ENCODE results near the gene IGF2BP1.
"Not testable (repeated sequence)": the region's sequence is repeated elsewhere in the genome, so short reads cannot be mapped to it uniquely, and the experiment has no call there.

IGF2BP1 gene

DNA sequence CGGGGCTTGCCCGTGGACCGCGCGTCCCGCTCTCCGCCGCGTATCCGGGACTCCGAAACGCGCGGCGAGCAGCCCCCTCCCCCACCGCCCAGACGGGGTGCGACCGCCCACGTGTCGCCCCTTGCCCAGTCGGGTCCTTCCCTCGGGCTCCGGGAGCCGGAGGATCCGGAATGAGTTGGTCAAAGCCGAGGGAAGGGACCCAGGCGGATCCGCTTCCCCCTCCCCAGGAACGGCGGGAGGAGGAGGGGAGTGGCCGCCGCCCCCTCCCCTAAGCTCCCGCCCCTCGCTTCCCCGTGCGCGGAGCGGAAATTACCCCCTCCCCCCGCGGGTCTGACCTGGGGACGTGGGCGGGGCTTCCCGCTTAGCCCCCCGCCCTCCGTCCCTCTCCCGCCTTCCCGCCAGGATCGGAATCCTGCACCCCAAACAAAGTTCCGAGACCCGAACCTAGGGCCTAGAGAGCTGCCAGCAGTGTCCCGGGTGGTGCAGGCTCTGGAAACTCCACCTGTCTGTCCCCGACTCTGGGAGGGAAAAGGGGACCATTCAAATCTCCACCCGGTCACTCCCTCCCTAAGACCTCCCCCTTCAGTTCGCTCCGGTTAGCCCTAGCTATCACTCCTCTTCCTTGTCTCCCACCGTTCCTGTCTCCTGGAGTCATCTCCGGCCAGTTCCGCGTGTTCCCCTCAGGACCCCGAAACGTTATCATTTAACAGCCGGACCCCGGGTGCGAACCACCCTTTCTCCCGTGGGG is 1.0 kb upstream of the IGF2BP1 start:
- no peak for DNase-seq (ENCODE audit: low read depth in 3 of 3)

DNA sequence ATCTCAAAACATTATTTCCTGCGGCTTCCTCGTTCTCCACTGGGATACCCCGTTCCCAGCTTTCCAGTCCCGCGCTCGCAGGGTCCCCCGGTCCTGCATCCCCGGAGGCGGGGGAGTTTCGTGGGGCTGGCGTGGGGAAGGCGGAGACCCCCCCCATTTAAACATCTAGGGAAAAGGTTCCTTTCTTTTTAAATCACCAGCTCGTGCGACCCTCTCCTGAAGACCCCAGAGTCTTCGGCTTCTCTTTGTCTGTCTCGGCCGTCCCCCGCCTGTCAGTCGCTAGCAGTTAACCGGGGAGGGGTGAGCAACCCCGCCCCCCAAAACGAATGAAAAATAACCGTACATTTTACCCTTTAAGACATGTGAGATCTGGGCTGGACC is 473 bp upstream of the IGF2BP1 start:
- no peak for DNase-seq (ENCODE audit: low read depth in 3 of 3)

- DNase-seq (ENCODE audit: low read depth in 3 of 3): no peak
Observed at GRCh38 chr17:48997827-48998586, 822 bp downstream of the IGF2BP1 start.

- no peak for DNase-seq (ENCODE audit: low read depth in 3 of 3)
Observed at GRCh38 chr17:48998587-48999440, 1.6 kb downstream of the IGF2BP1 start.

- no peak for DNase-seq (ENCODE audit: low read depth in 3 of 3)
Observed at GRCh38 chr17:49000943-49001342, 3.8 kb downstream of the IGF2BP1 start.

DNA sequence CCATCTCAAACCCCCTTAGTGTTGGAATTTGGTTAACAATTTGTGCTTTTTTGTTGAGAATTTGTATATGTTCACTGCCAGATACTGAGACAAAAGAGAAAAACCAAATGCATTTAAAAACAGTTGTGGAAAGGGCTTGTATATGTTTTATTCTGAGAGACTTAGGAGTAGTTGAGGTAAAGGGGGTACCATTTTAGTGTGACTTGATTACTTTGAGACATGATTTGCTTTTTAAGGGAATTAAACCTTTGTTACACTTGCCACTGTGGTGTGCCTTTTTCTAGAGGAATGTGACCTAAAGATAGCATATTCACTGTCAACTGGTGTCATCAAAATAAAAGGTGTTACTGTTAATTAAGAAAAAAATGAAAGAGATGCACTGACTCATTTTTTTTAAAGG is 4.5 kb downstream of the IGF2BP1 start:
- DNase-seq (ENCODE audit: low read depth in 3 of 3): no peak

DNA sequence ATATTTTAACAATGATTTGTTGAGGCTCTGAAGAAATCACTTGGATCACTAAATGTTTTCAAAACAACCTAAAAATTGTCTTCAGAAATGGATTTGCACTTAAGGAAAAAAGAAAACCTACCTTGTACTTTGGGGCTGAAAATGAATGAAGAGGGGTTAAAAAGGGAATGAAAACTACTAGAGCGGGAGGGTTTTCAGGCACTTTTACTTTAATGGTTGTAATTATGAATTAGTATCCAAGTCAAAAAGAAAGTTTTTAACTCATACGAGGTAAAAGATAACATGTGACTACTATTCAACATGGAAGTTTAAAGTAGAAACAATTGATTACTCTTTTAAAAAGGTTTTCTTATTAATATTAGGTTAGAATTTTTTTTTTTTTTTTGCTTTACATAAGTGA is 5.1 kb downstream of the IGF2BP1 start:
- DNase-seq (ENCODE audit: low read depth in 3 of 3): no peak

DNA sequence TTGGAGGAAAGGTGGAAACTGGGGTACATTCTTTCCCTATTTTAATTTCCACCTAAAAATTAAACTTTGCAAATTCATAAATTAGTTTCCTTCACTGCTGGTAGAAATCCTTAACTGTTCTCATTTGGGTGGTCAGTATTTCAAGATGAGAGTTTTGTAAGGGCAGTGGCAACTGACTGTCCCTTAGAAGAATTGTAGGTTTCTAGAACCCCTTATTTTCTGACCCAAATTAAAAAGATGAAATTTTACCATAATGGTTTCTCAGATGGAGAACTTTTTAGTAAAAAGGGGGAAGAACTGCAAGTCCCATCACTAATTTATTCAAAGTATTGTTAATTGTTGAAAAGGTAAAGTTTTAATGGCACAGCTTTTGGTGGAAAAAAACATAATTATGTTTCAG is 5.6 kb downstream of the IGF2BP1 start:
- DNase-seq (ENCODE audit: low read depth in 3 of 3): no peak

- no peak for DNase-seq (ENCODE audit: low read depth in 3 of 3)
Observed at GRCh38 chr17:49003557-49004511, 6.6 kb downstream of the IGF2BP1 start.

- no peak for DNase-seq (ENCODE audit: low read depth in 3 of 3)
Observed at GRCh38 chr17:49005140-49005539, 8.0 kb downstream of the IGF2BP1 start.

DNA sequence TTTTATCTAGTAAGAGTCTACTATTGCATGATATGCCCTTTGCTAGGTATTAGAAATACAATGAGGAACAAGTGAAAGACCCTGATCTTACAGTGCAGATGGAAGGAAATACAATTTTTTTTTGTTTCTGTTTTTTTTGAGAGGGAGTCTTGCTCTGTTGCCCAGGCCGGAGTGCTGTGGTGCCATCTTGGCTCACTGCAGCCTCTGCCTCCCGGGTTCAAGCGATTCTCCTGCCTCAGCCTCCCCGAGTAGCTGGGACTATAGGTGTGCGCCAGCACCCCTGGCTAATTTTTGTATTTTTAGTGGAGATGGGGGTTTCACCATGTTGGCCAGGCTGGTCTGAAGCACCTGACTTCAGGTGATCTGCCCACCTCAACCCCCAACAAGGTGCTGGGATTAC is 11.7 kb downstream of the IGF2BP1 start:
- not testable (repeated sequence) for DNase-seq (ENCODE audit: low read depth in 3 of 3)

- DNase-seq (ENCODE audit: low read depth in 3 of 3): no peak
Observed at GRCh38 chr17:49012769-49013255, 15.6 kb downstream of the IGF2BP1 start.

DNA sequence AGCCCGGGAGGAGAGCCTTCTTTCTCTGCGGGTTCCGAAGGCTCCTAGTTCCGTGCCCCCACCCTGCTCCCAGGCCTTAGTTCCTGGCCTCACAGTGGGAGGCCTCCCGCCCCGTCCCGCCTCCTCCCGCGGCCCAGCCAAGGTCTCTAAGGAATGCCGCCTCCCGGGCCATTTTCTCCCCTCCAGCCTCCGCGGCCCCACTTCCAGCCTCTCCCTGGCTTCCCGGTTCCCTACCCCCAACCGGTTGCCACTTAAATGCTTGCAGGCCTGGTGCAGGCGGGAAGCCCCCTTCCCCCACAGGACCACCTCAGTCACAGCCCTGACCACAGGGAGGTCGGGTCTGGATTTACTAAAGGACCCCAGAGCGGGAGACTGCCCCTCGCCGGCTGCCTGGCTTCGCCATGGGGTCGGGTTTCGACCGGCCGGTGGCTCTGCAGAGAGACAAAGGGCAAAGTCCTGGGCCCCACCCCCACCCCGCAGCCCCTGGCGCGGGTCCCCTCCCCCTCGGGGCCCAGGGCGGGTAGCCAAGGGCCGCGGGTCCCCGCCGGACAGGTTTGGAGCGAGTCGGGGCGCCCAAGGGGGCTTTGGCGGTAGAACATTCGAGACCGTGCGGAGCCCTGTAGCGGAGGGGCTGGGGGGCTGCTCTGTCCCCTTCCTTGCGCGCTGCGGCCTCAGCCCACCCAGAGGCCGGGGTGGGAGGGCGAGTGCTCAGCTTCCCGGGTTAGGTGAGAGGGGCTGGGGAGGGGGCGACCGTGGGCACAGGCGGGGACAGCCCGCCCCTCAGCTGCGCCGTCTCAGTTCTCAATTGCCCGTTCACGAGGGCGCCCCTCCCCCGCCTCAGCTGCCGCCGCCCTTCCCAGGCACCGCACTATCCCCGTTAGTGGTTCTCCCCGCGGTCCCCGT is 16.4 kb downstream of the IGF2BP1 start:
- DNase-seq (ENCODE audit: low read depth in 3 of 3): no peak

- DNase-seq (ENCODE audit: low read depth in 3 of 3): no peak
Observed at GRCh38 chr17:49015179-49015923, 18.2 kb downstream of the IGF2BP1 start.

DNA sequence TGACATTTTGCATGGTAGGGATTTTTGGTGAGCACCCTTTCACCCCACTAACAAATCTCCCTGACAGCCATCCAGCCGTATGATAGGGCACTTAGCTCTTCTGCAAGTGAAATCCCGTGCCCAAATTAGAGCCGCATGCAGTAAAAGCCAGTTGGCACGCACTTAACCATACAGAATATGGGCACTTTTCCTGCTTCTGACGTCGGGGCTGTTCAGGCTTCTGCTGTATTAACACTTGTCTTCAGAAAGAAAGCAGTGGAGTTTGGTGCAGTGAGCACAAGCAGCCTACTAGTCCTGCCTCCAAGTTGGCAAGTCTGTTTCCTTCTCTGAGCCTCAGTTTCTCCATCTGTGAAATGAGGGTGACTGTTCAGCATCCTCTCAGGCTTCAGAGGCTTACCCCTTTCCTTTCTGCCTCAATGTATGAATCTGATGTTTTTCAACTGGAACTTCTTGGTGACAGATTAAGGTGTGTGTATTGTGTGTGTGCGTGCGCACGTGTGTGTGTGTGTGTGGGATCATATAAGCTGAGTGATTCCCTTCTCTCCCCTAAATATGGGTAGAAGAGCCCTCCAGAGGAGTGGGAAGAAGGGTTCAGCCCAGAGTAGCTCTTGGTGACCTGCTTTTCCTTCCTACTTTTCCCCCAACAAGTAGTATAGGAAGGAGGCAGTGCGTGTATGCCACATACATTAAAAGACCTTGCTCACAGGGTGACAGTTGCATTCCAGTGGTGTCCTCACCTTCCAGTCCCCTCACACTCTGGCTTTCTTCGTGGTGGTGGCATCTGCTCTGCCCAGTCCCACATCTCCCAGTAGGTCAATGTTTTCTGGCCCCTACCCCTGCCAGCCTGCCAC is 19.0 kb downstream of the IGF2BP1 start:
- DNase-seq (ENCODE audit: low read depth in 3 of 3): no peak

DNA sequence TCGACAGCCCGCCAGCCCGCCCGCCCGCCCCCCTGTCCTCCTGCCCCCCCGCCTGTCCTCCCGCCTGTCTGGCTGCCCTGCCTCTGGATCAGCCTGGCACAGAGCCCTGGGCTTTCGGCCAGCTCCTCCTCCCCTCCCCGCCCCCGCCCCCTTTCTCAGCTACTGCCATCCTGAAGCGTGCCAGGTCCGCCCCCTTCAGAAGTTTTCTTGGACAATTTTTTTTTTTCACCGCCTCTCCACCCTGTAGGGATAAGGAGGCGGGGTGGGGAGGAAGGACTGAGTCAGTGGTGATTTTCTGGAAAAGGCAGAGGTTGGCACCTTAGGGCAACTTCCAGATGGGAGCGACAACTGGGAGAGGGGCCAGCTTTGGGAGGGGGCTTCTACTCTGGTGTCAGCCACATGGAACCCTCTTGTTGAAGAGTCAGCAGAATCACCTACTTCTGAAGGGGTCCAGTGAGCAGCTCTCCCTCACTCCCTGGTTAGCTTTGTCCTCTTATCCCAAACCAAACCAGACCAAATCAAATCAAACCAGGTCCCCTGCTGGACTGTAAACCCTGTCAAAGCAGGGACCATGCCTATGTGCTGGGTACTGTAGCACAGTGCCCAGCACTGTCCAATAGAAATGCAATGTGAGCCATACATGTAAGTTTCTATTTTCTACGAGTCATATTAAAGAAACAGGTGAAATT is 19.7 kb downstream of the IGF2BP1 start:
- no peak for DNase-seq (ENCODE audit: low read depth in 3 of 3)

DNA sequence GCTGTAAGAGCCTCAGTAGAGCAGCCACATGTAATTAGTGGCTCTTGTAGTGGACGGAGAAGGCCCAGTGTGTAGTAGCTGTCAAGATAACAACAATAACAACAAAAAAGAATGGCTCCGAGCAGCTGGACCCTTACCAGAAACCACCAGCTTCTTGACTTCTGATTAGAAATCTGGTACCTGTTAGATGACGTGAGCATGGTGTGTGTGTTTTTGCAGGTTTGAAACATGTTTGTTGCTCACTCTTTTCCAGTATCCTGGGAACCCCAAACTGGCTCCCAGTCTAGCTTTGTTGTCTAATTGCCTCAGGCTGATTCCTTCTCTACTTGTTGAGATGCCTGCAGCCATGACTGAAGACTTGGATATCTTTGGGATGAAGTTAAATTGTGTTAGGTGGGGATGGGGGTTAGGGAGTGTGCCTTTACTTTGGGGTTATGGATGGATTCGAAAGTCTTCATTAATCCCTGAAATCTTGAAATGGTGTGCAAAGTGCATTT is 21.0 kb downstream of the IGF2BP1 start:
- no peak for DNase-seq (ENCODE audit: low read depth in 3 of 3)

GRCh38 chr17:49018748-49019147 is 21.6 kb downstream of the IGF2BP1 start:
- DNase-seq (ENCODE audit: low read depth in 3 of 3): no peak

All from stimulated activated CD4-positive, alpha-beta T cell treated with anti-CD3 and anti-CD28 coated beads, TNF-alpha, amount 100 ng/mL, for 48 hours (primary cell).